Upper lobe of right lung (tissue), 1 donor: Measurements from ENCODE around the gene ESCO1. TPM values are rescaled to one million over a fixed set of nuclear protein-coding genes. Genes with fewer than 3 reads are reported as not detected.
"Not testable (repeated sequence)": the region's sequence is repeated elsewhere in the genome, so short reads cannot be mapped to it uniquely, and the experiment has no call there.

Experiments used
- ATAC-seq: fragments of 200-7000 bp; cut with Tn5 transposase; one replicate; pipeline ENCODE4 v1.9.1; 2020; ENCODE audit warnings: mild to moderate bottlenecking, moderate library complexity
- DNase-seq: peaks from one replicate; pipeline ENCODE4 v3.0.0-alpha.2; 2020
- H3K27ac ChIP-seq: fragments of 200-600 bp; one replicate; pipeline ENCODE4 v1.8.0; 2022
- H3K27me3 ChIP-seq: fragments of 200-600 bp; one replicate; pipeline ENCODE4 v1.8.0; 2022; ENCODE audit warnings: mild to moderate bottlenecking
- H3K36me3 ChIP-seq: fragments of 200-600 bp; one replicate; pipeline ENCODE4 v1.8.0; 2022
- H3K4me1 ChIP-seq: fragments of 200-600 bp; one replicate; pipeline ENCODE4 v1.8.0; 2022
- H3K4me3 ChIP-seq: fragments of 200-600 bp; one replicate; pipeline ENCODE4 v1.8.0; 2022; ENCODE audit warnings: mild to moderate bottlenecking
- H3K9me3 ChIP-seq: fragments of 200-600 bp; one replicate; pipeline ENCODE4 v1.8.0; 2022
- intact Hi-C: fragments of 100-400 bp; cut with DNase I; formaldehyde crosslinking; loops from one replicate; pipeline ENCODE4 v1.11.0; 2022
- total RNA-seq: library from RNA; stranded (reverse); fragmentation: NEBNext Ultra II Directional; extraction: Animal tissue kit (Norgen Biotek cat#: 25700); gene quantifications from one replicate; pipeline ENCODE4 v1.2.1, GENCODE V29; 2021
- TF ChIP-seq, protein P1 (sequence below): fragments of 200-600 bp; IDR thresholded peaks from one replicate; pipeline ENCODE4 v1.8.0; 2022; ENCODE audit warnings: antibody characterized with exemption
- donor health status: DM: no; HTN: yes; CAD: no; lungs with severe emphysema.

ESCO1 gene
- total RNA-seq, 1 donor from 2014 or later = 15.4 TPM

DNA sequence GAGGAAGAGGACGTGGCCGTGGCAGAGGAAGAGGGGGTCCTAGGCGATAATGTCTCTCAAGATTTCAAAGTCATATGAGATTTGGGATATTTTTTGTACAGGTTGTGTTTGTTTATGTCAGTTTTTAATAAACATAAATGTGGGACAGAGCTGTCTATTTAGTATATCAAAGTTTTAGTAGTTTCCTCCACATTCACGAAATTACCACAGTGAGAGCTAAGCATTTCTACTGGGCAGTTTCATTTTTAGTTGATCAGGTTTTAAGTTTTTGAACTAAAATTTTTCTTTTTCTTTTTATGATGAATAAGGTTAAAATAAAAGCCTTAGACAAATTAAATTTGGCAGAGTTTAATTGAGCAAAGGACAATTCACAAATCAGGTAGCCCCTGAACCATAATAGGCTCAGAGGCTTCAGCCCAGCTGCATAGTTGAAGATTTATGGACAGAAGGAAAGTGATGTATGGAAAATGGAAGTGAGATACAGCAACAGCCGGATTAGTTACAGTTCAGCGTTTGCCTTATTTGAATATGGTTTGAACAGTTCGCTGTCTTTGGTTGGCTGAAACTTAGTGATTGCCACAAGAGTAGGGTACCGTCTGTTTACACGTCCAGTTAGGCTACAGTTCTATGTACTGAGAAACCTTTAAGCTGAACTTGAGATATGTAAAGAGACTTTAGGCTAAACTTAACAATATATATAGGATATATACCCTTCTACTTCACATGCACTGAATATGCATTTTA is 28.8 kb upstream of the ESCO1 start:
- Histone ChIP-seq H3K27me3 (no peaks in the 10 kb centered on the region), H3K27ac (no peak overlapping the region), H3K4me1 (no peaks in the 10 kb centered on the region), H3K4me3 (no peak overlapping the region), H3K36me3 (peaks cover 74% of the 10 kb centered on the region), H3K9me3 (no peaks in the 10 kb centered on the region)
- DNase-seq = no peak
- intact Hi-C loops = no loop called here
- TF ChIP-seq, protein P1, sequence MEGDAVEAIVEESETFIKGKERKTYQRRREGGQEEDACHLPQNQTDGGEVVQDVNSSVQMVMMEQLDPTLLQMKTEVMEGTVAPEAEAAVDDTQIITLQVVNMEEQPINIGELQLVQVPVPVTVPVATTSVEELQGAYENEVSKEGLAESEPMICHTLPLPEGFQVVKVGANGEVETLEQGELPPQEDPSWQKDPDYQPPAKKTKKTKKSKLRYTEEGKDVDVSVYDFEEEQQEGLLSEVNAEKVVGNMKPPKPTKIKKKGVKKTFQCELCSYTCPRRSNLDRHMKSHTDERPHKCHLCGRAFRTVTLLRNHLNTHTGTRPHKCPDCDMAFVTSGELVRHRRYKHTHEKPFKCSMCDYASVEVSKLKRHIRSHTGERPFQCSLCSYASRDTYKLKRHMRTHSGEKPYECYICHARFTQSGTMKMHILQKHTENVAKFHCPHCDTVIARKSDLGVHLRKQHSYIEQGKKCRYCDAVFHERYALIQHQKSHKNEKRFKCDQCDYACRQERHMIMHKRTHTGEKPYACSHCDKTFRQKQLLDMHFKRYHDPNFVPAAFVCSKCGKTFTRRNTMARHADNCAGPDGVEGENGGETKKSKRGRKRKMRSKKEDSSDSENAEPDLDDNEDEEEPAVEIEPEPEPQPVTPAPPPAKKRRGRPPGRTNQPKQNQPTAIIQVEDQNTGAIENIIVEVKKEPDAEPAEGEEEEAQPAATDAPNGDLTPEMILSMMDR = no peak
- ATAC-seq = no peak

DNA sequence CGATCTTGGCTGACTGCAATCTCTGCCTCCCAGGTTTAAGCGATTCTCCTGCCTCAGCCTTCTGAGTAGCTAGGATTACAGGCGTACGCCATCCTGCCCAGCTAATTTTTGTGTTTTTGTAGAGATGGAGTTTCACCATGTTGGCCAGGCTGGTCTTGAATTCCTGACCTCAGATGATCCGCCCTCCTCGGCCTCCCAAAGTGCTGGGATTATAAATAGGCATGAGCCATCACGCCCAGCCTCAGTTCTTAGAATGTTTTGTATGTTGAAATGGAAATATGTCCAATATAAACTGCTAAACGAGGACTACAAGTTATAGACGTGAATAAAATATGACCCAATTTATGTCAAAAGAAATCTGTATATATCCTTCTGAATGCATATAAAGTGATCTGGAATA is 21.1 kb upstream of the ESCO1 start:
- intact Hi-C loops, H3K27ac ChIP-seq, H3K4me3 ChIP-seq, ATAC-seq, DNase-seq, H3K9me3 ChIP-seq, H3K27me3 ChIP-seq, H3K4me1 ChIP-seq: not testable (repeated sequence)
- H3K36me3 ChIP-seq = peaks cover 59% of the 10 kb centered on the region

DNA sequence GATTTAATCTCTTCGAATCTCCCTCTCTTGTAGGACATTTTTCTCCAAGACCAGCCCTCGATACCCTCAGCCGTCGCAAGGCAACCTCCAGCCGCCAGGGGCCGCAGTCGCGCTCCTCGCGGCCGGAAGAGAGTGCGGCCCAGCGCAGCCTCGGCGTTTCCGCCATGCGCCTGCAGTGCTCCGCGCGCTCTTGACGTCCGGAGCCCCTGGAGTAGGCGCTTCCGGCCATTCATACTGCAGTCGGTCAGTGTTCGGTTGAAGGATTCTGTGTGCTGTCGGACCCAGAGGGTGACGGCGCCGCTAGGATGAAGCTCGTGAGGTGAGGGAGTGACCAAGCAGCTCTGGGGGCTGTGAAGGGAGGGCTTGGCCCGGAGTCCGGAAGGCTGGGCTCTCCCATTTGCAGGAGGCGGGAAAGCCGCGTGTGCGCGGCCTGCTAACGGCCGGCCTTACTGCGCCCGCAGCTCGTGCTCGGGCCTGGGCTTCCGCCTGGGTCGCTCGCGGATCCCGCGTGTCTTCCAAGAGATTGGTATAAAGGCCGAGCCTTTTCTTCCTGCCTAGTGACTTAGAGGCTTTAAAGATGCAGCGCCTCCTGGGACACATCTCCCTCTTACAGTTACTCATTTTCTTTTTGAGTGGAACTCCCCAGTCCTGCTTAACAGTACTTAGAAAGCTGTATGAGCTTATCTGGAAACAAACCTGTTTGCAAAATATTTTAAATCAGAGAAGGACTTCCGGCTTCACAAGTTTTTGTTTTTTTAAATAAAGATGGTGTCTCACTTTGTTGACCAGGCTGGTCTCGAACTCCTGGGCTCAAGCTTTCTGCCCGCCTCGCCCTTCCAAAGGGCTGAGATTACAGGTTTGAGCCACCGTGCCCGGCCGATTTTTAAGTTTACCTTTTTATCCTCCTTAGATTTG is 11.9 kb upstream of the ESCO1 start, which contains the start of gene SNRPD1:
Gene SNRPD1 (plus strand): TSS at position 190 of the 915 bp plus-strand sequence. CDS start 116 bp downstream, at position 306.
- intact Hi-C loops = no loop called here
- peak within 1 kb of the TSS; percentile 88 for H3K27ac ChIP-seq
- peak; percentile 100 for ATAC-seq
- TF ChIP-seq, protein P1 = peak; percentile 97
- peak within 1 kb of the TSS; percentile 83 for H3K4me3 ChIP-seq
- peak; percentile 95 for DNase-seq
- peaks cover 13% of the 10 kb centered on the region for H3K4me1 ChIP-seq
- H3K27me3 ChIP-seq = no peaks in the 10 kb centered on the region
- H3K36me3 ChIP-seq = peaks cover 4% of the 10 kb centered on the region
- no peaks in the 10 kb centered on the region for H3K9me3 ChIP-seq

DNA sequence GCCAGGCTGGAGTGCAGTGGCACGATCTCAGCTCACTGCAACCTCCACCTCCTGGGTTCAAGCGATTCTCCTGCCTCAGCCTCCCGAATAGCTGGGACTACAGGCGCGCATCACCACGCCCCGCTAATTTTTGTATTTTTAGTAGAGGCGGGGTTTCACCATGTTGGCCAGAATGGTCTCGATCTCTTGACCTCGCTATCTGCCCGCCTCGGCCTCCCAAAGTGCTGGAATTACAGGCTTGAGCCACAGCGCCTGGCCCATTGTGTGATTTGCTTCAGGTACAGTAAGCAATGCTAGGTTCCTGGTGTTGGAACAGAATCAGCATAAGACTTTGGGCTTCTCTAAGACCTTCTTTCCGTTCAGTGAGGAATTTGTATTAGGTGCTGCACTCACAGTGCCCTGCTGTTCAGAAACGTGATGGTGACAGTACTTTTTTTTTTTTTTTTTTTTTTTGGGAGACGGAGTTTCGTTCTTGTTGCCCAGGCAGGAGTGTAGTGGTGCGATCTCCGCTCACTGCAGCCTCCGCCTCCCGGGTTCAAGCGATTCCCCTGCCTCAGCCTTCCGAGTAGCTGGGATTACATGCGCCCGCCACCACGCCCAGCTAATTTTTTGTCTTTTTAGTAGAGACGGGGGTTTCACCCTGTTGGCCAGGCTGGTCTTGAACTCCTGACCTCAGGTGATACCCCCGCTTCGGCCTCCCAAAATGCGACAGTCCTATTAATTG is 11.1 kb upstream of the ESCO1 start:
- DNase-seq, H3K36me3 ChIP-seq, H3K9me3 ChIP-seq, H3K27me3 ChIP-seq, intact Hi-C loops, ATAC-seq: not testable (repeated sequence)
- Histone ChIP-seq H3K4me3 (peak overlapping the region; percentile 83), H3K27ac (peak overlapping the region; percentile 88), H3K4me1 (peaks cover 13% of the 10 kb centered on the region)

DNA sequence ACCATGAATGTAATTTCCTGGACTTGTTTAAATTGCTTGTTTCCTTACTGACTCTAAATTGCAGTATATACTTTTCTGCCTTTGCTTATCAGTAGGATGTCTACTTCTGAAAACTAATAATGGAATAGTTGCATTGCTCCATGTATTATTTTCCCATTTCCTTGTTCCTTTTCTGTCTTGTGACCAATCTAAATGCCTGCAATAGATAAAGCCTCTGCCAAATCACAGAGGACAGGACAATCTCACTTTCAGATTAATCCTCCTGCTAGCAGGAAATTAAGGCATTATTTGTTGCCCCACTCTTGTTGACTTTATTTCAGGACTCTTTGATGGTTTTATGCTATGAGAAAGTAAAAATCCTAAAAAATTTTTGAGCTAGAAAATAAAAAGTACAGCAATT is 4.7 kb upstream of the ESCO1 start:
- peak overlapping the region; percentile 36 for H3K27ac ChIP-seq
- ATAC-seq = no peak

DNA sequence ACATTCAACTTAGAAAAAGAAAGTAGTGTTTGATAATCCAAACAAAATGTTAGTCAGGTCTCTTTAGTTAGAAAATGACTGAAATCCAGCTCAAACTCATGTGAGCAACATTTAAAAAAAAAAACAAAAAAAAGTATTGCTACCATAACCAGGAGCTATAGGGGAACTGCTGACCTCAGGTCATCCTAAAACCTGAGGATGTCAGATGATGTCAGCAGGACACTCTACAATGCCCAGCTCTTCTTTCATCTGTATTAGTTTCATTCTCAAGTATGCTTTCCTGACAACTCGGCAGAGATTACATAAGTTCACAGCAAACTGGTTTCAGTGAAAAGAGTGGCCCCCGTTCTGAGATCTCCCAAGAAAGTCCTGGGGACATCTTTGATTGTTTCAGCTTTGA is 4.2 kb upstream of the ESCO1 start:
- ATAC-seq (no peak), DNase-seq (no peak)
- Histone ChIP-seq H3K9me3 (no peaks in the 10 kb centered on the region), H3K27me3 (no peaks in the 10 kb centered on the region), H3K4me1 (peaks cover 3% of the 10 kb centered on the region), H3K4me3 (no peak overlapping the region), H3K27ac (peak overlapping the region; percentile 36), H3K36me3 (no peaks in the 10 kb centered on the region)
- intact Hi-C loops = no loop called here
- TF ChIP-seq, protein P1 = no peak

More for the DNA sequence above, 4.7 kb upstream of the ESCO1 start:
- Histone ChIP-seq H3K4me1 (peaks cover 3% of the 10 kb centered on the region), H3K27me3 (no peaks in the 10 kb centered on the region), H3K36me3 (no peaks in the 10 kb centered on the region), H3K9me3 (no peaks in the 10 kb centered on the region), H3K4me3 (no peak overlapping the region)
- no peak for DNase-seq
- intact Hi-C loops = no loop called here
- TF ChIP-seq, protein P1 = no peak
